ENCODE results near the gene ZMAT5.

DNA sequence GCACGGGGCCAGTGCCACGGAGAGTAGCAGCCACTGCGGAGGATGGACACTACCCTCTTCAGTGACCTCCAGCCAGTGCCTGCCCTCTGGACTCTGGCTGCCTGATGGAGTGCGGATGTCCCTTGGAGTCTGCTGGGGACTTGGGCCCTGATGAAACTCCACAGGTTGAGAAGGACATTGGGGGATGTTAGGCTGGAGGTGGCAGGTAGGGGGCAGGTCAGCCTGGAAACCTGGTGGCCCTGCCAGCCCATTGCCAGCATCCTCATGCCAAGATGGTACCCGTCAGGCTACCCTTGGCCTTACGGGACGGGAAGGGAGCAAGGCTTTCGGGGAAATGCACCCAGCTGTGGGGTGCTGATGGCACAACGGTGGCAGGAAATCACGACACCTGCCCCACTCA lies 43.0 kb downstream of the ZMAT5 start:
- TF ChIP-seq, protein P1, sequence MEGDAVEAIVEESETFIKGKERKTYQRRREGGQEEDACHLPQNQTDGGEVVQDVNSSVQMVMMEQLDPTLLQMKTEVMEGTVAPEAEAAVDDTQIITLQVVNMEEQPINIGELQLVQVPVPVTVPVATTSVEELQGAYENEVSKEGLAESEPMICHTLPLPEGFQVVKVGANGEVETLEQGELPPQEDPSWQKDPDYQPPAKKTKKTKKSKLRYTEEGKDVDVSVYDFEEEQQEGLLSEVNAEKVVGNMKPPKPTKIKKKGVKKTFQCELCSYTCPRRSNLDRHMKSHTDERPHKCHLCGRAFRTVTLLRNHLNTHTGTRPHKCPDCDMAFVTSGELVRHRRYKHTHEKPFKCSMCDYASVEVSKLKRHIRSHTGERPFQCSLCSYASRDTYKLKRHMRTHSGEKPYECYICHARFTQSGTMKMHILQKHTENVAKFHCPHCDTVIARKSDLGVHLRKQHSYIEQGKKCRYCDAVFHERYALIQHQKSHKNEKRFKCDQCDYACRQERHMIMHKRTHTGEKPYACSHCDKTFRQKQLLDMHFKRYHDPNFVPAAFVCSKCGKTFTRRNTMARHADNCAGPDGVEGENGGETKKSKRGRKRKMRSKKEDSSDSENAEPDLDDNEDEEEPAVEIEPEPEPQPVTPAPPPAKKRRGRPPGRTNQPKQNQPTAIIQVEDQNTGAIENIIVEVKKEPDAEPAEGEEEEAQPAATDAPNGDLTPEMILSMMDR (IDR thresholded peaks at IDR 0.05): no peak
- TF ChIP-seq POLR2A (IDR thresholded peaks at IDR 0.05): no peak

Data from tibial nerve (tissue), 3 donors.